Kidney epithelial cell (primary cell): ENCODE data around the gene MYO7A. TPM values are rescaled to one million over a fixed set of nuclear protein-coding genes. Genes with fewer than 3 reads are reported as not detected.

Experiments used
- DNase-seq: peaks from one replicate; pipeline ENCODE4 v3.0.0-alpha.2; 2010; ENCODE audit warnings: low read depth
- H3K27me3 ChIP-seq: 2 replicates; pipeline ENCODE4 v1.6.0; 2011; ENCODE audit warnings: low read length; ENCODE audit not compliant: control insufficient read depth, insufficient read depth
- H3K36me3 ChIP-seq: 2 replicates; pipeline ENCODE4 v1.5.1; 2011; ENCODE audit warnings: low read length; ENCODE audit not compliant: control insufficient read depth, insufficient read depth
- H3K4me3 ChIP-seq: 2 replicates; pipeline ENCODE4 v1.5.1; 2011; ENCODE audit warnings: low read depth, mild to moderate bottlenecking, control low read depth, low read length
- total RNA-seq: library from RNA; depleted of rRNA; stranded (reverse); fragments of >200 nt; gene quantifications from 2 replicates; pipeline ENCODE4 v1.2.3, GENCODE V29; 2015
- TF ChIP-seq, protein P1 (sequence below): IDR thresholded peaks from 2 replicates; pipeline ENCODE4 v1.5.1; 2011; ENCODE audit warnings: mild to moderate bottlenecking, moderate library complexity, low read length, control low read depth, inconsistent platforms; ENCODE audit not compliant: insufficient read depth, poor library complexity, severe bottlenecking

The MYO7A gene
- total RNA-seq, 1 donor from 2014 or later, result 0.17 TPM

DNA sequence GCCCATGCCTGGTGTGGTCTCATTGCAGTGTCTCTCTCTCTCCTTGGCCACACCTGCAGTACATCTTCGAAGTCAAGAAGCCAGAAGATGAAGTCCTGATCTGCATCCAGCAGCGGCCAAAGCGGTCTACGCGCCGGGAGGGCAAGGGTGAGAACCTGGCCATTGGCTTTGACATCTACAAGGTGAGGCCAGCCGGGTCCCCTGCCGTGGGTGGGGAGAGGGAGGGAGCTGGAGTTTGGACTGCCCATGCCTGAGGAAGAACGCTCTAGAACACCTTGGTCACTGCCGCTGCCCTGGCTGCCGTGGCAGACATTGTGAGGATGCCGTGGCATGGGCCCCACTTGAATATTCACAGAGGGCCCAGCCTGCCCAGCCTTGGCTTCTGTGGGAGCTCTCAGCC lies 9.1 kb upstream of the MYO7A start:
- Histone ChIP-seq H3K4me3 (no peak overlapping the region), H3K27me3 (no peaks in the 10 kb centered on the region), H3K36me3 (no peaks in the 10 kb centered on the region)
- TF ChIP-seq, protein P1, sequence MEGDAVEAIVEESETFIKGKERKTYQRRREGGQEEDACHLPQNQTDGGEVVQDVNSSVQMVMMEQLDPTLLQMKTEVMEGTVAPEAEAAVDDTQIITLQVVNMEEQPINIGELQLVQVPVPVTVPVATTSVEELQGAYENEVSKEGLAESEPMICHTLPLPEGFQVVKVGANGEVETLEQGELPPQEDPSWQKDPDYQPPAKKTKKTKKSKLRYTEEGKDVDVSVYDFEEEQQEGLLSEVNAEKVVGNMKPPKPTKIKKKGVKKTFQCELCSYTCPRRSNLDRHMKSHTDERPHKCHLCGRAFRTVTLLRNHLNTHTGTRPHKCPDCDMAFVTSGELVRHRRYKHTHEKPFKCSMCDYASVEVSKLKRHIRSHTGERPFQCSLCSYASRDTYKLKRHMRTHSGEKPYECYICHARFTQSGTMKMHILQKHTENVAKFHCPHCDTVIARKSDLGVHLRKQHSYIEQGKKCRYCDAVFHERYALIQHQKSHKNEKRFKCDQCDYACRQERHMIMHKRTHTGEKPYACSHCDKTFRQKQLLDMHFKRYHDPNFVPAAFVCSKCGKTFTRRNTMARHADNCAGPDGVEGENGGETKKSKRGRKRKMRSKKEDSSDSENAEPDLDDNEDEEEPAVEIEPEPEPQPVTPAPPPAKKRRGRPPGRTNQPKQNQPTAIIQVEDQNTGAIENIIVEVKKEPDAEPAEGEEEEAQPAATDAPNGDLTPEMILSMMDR, result no peak
- DNase-seq, result no peak

DNA sequence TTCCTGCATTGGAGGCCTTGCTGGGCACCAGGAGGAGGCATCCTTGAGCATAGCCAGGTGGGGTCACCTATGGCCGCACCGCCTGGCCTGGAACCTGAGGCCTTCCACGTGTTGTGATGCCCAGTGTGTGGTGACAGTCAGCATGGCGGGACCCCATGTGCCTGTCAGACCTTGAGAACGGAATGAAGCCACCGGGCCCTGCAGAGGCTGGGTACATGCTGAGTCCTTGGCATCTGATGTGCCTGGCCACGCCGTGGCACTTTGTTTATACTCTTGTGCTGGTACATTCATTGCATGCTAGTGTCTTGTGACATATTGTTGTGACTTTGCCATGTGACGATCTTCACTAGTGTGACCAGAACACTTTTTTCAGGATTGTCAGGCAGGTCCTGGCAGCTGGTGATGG lies 8.5 kb upstream of the MYO7A start:
- no peak for DNase-seq
- H3K36me3 ChIP-seq, result no peaks in the 10 kb centered on the region
- TF ChIP-seq, protein P1, result no peak
- H3K27me3 ChIP-seq, result no peaks in the 10 kb centered on the region
- no peak overlapping the region for H3K4me3 ChIP-seq

DNA sequence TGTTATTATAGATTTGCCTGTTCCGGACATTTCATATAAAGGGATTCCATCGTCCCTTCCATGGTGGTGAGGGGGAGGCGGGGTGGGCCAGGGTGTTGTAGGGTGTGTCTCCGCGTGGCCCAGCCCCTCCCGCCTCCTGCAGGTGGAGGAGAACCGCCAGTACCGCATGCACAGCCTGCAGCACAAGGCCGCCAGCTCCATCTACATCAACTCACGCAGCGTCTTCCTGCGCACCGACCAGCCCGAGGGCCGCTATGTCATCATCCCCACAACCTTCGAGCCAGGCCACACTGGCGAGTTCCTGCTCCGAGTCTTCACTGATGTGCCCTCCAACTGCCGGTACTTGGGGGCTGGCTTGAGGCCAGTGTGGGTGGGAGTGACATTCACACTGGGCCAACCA lies 7.5 kb upstream of the MYO7A start:
- no peaks in the 10 kb centered on the region for H3K27me3 ChIP-seq
- TF ChIP-seq, protein P1, result no peak
- no peaks in the 10 kb centered on the region for H3K36me3 ChIP-seq
- H3K4me3 ChIP-seq, result no peak overlapping the region
- DNase-seq, result no peak

DNA sequence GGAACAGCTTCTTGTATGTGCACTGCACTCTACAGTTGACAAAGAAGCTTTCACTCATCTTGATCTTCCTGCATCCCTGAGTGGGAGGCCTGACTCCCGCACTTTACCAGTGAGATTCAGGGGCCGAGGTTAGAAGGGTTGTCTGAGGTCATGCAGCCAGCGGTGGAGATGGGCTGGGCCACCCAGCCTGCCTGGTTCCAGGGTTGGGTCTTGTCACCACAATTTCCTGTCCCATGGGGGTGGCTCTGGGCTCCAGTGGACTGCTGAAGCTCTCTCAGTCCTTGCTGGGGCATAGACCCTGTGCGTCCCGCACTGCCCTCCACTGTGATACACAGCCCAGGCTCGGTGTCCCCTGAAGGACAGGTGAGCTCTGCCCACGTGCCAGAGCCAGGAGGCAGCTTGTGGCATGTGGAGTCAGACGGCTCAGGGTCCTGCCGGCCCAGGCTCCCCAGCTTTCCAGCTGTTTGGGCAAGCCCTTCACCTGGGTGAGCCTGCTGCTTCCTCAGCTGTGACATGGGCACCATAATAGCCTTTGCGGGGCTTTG lies 6.9 kb upstream of the MYO7A start:
- DNase-seq, result no peak
- Histone ChIP-seq H3K4me3 (no peak overlapping the region), H3K36me3 (no peaks in the 10 kb centered on the region), H3K27me3 (no peaks in the 10 kb centered on the region)
- TF ChIP-seq, protein P1, result no peak

DNA sequence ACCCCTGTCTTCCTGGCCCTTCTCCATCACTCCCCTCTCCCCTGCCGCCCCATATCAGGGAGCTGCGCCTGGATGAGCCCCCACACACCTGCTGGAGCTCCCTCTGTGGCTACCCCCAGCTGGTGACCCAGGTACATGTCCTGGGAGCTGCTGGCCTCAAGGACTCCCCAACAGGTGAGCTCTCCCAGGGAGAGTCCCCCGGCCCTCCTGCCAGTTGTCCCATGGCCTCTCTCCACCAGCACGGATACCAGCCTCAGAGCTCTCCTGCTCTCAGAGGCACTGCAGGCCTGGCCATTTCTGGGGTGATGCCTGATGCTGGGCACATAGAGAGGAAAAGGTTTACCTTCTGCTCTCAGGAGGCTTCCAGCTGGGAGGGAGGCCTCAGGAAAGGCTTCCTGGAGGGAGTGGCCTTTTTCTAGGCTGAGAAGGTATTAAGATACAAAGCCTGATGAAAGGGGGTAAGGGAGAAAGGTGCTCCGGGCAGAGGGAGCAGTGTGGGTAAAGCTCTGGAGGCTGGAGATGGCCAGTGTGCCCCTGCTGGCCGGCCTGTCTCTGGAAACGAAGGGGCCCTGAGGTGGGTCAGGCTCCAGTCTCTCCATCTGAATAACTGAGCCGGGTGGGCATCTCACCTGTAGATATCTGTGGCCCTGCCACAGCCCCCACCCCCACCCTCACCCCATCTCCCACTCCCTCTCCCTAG lies 6.0 kb upstream of the MYO7A start:
- Histone ChIP-seq H3K27me3 (no peaks in the 10 kb centered on the region), H3K4me3 (no peak overlapping the region), H3K36me3 (no peaks in the 10 kb centered on the region)
- TF ChIP-seq, protein P1, result no peak
- no peak for DNase-seq
